CD4-positive, alpha-beta T cell treated with Interleukin-4 for 1 hour (primary cell): ENCODE results near the gene KCNA3.

Experiments
- DNase-seq, 2 donors: peaks; one replicate each; pipeline ENCODE4 v3.0.0-alpha.2; 2020 to 2022

KCNA3 gene

DNA sequence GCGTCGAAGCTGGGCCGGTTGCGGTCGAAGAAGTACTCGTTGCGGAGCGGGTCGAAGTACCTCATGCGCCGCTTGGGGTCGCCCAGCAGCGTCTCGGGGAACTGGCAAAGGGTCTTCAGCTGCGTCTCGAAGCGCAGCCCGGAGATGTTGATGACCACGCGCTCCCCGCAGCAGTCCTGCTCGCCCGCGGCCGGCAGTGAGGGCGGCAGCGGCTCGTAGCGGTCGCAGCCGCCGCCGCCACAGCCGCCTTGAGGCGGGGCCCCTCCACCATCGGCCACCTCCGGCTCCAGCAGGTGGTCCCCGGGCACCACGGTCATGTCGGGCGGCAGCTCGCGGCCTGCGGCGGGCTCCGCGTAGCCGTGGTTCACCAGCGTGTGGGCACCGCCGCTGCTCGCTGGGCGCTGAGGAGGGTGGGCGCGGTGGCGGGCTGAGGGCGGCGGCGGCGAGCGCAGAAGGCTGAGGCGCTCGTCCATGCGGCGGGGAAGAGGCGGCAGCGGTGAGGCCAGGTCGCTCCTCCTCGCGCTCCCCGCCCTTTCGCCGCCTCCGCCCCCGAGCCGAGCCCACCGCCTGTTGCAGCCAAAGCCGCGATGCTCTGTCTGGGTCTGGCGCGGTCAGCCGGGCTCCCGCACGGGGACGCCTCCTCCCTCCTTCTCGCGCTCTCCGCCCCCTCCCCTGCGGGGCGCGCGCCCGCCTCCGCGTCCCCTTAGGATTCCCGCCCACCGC, at the start of gene KCNA3:
Gene KCNA3, minus strand, starts transcription at position 604 of the 723 bp plus-strand sequence. Its CDS starts 131 bp downstream, at position 473.
- peak; percentile 81 to 87 for DNase-seq

DNA sequence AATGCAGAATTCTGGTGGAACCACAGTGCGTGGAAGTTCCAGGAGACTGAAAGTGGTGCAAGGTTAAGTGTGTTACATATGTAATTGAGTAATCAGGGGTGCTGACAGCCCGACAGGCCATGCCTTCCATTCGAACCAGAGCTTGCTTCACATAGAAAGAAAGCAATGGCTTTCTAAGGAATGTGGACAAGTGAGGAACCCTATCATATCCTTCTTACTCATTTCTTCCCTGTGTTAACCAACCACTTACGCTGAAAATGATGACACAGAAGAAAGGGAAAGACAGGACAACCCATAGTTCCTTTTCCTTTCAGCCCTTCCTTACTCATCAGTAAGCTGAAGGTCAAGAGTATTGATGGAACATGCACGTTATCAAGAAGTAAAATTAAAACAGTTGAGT, 48.1 kb upstream of the KCNA3 start:
- peak in 1 of 2 donors; percentile 15 for DNase-seq

DNA sequence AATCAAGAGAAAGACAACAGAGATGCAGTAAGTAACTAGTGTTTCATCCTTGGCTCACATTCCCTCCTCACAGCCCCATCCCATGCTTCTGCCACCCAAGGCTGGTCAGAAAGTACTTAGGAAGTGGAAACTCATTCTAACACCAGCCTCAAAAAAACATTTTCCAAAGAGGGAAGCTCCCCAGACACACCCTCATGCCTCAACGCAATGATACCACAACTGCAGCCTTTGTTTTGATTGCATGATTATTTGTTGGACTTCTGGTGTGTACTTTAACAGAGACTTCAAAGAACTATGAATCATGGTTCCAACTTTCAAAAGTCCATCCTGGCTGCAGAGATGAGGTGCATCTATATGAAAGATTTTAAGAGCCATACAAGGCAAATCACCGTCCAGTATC, 45.2 kb upstream of the KCNA3 start:
- DNase-seq: no peak

DNA sequence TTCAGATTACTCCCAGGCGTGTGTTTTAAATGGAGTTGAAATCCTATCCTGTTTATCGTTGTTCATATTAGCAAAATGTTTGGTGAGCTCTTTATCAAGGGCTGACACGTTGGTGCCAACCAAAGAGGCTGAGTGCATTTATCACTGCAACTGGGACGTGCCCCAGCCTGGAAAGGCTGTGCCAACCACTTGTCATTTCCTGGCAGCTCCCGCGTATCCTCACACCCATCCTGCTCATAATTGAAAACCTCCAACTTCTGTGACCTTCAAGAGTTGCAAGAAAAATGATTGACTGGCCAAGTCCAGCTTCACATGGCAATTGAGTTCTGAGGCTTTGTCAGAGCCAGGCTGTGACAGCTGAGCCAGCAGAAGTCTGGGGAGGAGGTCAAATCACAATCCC, 43.7 kb upstream of the KCNA3 start:
- DNase-seq: no peak

DNA sequence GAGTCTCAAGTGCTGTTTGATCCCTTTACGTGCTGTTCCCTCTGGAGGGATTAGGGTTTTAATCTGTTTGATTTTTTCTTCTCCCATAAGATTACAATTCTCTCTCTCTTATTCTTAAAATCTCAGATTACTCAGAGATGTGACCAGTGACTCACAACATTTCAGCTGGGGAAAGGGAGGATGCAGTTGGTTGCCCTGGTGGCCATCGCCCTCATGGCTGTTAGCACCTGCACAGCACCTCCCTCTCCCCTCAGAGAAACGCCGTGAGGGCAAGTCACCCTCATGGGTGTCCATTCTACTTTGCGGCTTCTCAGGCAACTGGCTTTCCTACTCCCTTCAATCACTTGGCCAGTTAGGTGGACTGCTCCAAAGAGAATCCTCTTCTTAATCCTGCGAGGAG, 42.4 kb upstream of the KCNA3 start:
- DNase-seq: no peak

DNA sequence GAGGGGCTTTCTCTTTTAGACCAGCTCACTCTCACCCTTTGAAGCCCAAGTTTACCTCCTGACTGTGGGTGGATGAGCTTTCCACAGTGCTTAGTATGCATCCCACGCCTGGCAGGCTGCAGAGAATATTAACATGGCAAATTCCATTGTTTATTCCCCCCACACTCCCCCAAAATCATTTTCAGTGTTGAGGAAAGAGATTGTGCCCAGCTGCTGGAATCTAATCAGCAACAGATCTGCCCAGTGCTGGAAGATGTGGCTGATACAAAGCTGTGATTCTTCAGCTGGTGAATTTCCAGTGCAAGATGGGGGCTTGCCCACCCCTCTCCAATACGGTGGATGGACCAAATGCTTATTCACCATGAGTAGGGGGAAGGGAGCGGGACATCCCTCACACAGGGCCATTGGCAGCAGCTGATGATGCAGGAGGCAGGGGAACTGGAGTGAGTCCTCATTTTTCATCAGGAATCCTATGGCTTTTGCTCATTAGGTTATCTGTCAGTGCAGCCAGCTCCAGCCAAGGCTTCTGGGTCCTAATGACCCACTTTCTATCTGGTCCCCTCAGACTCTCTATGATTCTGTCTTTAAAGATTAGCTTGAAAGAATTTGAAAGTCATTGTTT, 39.7 kb upstream of the KCNA3 start:
- DNase-seq: no peak

DNA sequence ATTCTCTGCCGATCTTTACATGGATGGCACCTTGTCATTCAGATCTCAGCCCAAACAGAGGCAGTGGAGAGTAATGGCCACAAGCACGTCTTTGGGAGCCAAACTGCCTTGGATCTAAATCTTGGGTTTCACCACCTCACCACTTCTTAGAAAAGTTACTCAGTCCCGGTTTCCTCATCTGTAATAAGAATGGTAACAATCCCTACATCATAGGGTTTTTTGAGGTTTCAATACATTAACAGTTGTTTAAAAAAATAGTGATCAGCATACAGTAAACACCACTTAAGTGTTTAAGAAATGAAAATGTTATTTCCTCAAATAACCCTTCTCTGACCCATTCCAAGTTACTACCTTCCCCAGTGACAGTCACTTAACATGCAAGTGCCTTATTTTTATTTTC, 38.5 kb upstream of the KCNA3 start:
- DNase-seq: no peak

DNA sequence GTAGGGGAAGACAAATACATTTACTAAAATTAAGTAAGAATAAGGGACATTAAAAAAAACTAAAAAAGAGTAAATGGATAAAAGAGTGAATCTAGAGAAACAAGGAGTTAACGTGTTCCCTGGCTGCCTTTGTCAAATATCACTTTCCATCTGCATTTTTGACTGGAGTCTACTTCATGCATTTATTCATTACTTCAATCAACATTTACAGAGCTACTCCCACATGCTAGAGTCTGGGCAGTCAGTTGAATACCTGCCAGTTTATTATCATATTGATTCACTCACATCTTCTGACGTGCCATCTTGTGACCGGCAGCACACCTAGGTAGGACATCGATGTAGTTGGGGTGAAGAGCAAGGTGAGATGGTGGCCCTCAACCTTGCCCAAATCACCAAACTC, 35.6 kb upstream of the KCNA3 start:
- no peak for DNase-seq

DNA sequence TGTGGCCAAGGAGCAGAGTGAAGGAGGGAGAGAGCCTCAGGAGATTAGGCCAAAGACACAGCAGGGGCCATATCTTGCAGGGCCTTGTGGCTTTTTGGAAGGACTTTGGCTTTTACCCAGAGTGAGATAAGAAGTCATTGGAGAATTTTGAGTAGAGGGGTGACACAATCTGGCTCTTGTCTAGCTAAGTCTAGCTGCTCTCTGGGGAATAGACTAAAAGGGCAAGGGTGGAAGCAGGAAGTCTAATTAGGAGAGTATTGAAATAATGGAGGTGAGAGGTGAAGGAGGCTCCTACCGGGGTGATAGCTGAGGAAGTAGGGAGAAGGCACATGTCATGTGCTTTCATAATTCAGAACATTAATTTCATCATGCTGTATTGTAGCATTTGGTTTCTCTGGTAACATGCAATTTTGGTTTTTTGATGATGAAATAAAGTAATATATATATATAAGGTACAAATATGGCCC, 34.3 kb upstream of the KCNA3 start:
- no peak for DNase-seq

DNA sequence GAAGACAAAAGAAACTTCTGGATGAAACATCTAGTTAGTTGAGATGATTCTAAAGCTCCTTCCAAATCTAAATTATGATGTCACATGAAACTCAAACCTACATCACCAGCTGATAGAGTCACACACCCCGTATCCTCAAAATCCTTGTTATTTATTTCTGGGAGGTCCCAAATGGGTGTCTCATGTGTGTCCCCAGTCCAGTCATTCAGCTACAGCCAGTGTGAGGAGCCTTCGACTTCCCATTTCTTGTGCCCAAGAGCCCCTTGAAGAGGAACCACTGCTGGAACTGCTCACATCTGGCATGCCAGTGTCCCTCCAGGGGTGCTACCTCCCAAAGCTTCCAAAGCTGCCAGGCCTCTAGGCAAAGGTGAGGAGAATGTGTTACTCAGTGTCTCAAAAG, 32.5 kb upstream of the KCNA3 start:
- DNase-seq: peak in 1 of 2 donors; percentile 18

DNA sequence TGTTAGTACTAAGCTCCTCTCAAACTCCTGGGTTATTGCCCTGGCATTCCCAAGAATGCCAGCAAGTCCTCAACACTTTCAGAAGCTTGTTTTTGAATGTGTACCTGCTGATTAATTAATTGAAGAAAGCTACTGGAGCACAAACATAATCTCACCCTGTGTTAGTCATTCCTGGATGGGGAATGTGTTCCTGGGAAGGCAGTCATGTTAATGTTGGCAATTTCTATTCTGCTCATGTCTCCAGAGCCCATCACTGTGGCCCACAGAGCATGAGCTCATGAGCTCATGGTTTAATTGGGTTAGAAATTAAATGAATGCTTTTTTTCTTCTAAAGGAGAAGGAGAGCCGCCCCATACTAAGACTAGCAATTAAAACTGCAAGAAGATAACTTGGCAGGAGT, 31.9 kb upstream of the KCNA3 start:
- no peak for DNase-seq

DNA sequence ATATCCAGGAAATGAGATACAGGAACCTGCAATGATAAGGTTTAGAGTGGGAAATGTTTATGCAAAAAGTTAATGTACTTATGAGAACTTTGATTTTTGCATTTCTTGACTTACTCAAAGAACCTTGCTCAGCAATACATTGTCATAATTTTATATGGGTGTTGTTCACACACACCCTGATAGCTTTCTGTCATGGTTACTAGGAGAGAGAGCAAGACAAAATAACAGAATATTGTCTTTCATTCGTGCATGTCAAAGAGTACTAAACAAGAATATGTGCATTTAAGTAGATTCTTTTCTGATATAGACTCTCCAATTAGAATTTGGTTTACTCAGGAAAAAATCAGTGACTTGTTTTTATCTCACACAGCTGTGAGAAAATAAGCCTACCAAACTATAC, 27.5 kb upstream of the KCNA3 start:
- no peak for DNase-seq

DNA sequence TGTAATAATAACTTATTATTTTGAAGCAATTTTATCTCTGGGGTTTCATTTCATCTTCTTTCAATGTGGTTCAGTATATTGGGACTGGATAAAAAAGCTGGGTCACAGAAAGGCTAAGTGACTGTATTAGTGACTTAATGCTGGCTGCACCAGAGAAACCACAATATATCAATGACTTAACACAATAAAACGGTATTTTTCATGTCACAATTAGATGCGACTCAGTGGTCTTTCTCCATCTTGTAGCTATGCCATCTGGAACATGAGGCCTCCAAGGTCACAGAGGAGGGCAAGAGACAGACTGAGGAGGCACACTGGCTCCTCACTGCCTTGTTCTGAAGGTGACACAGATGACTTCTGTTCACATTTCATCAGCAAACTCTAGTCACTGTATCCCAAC, 26.0 kb upstream of the KCNA3 start:
- DNase-seq: no peak

DNA sequence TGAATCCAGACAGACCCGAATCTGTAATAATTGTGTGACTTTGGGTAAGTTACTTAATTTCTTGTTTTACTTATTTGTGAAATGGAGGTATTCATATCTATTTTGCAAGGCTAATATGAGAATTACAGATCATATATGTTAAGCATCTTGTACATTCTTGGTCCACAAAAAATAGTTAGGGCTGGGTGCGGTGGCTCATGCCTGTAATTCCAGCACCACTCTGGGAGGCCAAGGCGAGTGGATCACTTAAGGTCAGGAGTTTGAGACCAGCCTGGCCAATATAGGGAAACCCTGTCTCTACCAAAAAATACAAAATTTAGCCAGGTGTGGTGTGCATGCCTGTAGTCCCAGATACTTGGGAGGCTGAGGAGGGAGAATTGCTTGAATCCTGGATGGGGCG, 22.9 kb upstream of the KCNA3 start:
- DNase-seq: no peak

DNA sequence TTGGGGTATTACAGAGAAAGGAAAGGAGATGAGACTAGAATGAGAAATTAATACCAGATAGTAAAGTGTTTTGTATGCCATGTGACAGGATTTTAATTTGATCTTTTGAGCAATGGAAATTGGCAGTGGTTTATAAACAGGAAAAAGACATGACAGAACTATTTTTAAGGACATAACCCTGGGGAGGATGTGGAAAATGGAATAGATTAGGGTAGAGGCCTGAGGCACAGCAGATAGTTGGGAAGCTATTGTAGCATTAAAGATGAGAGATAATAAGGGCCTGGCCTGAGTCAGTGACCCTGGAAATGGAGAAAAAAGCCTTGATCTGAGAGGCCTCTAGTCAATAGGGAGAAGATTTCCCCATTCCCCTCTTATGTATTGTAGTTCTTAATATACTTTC, 22.1 kb upstream of the KCNA3 start:
- no peak for DNase-seq

DNA sequence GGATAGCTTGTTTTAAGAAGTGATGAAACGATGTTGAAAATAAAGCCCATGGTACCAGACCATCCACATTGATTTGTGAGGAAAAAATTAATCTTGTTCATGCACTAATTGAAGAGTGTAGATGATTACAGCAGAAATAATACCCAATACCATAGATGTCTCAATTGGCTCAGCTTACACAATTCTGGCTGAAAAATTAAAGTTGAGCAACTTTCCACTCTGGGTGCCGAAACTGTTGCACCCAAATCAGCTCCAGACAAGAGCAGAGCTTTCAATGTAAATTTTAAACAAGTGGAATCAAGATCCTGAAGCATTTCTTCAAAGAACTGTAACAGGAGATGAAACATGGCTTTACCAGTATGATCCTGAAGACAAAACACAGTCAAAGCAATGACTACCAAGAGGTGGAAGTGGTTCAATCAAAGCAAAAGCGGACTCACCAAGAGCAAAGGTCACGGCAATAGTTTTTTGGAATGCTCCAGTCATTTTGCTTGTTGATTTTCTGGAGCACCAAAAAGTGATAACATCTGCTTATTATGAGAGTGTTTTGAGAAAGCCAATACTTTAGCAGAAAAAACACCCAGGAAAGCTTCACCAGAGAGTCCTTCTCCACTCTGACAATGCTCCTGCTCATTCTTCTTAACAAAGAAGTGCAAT, 16.1 kb upstream of the KCNA3 start:
- DNase-seq: no peak

DNA sequence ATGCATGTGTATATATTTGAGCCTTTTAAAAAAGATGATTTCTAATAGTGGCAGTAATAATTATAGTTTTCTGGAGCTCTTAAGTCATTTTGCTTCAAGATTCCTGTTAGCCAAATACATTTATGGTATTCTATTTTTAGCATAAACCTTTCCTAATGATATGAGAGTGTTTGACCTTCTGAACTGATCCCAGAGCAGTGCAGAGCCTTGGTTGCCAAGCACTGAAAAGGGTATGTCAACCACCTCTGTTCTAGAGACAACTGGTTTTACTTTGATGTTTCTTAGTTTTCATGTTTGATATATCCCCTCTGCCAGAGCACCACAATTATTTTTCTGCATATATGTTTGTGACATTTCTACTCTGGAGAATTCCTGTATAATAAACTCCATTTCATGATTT, 15.1 kb upstream of the KCNA3 start:
- DNase-seq: no peak

DNA sequence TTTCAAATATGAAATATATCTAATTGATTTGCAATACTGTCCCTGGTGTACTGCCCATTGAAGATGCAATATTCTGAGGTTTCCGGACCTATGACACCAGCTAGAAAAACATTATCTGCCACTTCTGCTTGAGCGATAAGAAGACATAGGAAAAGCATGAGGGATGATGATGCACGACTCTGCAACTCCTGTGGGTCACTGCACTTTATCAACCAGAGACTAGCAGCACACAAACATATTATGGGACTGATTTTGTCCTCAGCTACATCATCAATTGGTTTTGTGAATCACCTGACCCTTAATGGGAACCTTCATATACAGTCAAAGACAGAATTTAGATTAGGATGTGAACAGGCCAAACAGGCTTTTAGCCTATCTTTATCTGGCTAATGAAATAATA, 13.8 kb upstream of the KCNA3 start:
- DNase-seq: no peak

DNA sequence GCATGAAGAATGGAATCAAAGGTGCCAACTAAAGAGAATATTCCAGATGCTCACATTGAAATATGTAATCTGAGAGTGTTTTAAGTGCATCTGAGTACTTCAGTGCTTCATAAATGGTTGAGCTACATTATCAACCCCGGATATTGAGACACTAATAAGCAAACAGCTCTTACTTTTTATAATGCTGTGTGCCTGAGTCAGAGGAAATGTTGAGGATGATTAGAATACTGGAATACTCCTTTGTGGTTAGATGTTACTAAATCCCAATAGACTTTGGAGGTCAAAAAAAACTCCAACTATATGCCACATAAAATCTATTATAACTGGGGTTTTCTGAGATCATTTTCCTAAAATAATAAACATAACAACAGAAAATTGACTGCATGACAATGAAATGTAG, 12.5 kb upstream of the KCNA3 start:
- DNase-seq: no peak

DNA sequence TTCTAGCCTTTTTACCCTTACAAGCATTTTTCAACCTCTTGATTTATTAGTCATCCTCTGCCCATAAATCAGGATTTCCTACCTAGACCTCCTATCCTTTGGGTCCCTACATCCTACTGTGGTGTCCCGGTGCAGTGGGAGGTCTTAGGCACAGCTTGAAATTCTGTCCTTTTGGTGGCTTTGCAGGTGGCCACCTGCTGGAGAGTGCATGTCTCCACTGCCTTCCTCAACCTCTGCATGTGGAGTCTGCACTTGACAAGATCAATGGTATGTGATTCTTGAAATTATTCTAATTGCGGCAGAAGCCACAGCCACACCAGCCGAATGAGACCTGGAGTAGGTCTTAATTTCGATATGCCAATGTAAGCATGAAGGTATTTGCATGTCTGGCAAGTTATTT, 11.4 kb upstream of the KCNA3 start:
- peak; percentile 35 to 48 for DNase-seq

DNA sequence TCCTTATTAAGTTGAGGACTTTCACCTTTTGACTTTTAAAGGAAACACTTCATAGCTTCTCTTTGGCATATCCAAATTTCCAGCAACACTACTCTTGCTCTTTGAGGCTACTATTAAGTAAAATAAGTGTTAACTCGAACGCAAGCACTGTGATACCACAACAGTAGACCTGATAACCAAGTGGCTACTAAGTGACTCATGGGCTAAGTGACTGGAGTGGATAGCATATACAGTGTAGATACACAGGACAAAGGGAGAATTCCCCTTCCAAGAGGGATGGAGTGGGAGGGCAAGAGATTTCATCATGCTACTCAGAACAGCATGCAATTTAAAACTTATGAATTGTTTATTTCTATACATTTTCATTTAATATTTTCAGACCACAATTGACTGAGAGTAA, 9.8 kb upstream of the KCNA3 start:
- DNase-seq: no peak

DNA sequence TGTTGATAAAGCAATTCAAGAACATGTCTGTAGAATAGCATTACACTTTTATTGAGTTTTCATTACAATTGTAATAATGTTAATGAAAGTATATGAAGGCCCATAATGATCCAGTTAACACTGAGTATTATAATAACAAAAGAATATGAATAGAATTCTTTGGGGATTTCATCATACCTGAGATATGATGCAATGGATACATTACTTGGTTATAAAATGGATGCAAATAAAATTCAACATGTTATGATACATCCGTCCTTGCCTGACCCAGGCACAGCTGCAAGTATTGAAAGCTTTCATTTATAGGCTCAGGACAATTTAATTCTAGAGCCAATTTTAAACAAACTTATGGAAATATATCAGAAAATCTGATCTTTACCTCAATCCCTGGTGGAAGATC, 8.2 kb upstream of the KCNA3 start:
- DNase-seq: no peak

DNA sequence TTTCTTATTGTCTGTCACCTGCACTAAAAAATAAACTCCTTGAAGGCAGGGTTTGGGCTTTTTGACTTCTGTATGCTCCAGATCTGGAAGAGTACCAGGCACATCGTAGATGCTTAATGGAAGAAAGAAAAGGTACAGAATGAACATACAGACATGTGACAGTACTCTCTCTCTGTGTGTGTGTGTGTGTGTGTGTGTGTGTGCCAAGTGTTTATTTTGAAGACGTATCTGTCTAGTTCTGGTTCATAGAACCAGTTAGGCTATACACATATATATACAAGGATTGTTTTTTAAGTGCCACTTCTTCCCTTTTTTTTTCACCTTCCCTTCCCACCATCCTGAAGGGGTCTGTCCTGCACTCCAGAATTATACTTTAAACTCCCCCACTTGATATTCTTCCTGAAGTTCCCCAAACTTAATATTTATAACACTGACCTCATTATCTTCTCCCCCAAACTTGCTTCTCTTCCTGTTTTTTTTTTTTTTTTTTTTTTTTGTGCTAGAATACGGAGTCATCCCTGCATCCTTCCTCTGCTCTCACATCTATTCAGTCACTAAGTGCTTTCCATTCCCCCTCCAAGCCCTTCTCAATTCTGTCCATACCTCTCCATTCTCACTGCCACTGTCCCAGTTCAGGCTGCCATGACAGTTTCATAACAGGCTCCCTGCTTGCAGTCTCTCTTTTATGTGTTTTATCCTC, 5.4 kb upstream of the KCNA3 start:
- DNase-seq: no peak

DNA sequence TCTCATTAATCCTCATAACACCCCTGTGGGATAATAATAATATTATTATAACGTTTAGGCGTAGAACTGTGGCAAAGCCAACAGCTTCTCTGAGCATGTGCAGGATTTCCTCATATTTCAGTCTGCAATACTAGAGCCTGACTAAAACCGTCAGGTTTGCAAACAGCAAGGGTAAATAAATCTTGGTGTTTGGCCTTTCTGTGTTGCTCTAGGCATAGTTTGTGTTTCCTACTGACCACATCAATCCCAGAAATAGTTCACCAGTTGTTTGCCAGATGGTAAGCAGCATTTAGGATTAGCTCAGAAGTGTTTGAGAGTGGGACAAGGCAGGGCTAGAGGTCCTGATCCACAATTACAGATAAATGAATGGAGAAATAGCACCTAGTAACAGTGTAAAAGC, 2.8 kb upstream of the KCNA3 start:
- DNase-seq: no peak
